HG02943 (cell line): Measurements from ENCODE around the gene ASPHD1.
"Not testable (repeated sequence)": the region's sequence is repeated elsewhere in the genome, so short reads cannot be mapped to it uniquely, and the experiment has no call there.

Experiments used
- ATAC-seq: cut with Tn5 transposase; IDR thresholded peaks from one replicate; pipeline ENCODE4 v1.9.1; 2021; ENCODE audit warnings: mild to moderate bottlenecking, low read depth, moderate library complexity; ENCODE audit not compliant: unreplicated experiment

ASPHD1 gene

GRCh38 chr16:29900102-29900887 is at the start of gene ASPHD1:
ASPHD1 (plus strand) TSS chr16:29900488; CDS start chr16:29900972, 484 bp downstream.
- no peak for ATAC-seq

- no peak for ATAC-seq
Observed at GRCh38 chr16:29850998-29851397, 49.3 kb upstream of the ASPHD1 start.

DNA sequence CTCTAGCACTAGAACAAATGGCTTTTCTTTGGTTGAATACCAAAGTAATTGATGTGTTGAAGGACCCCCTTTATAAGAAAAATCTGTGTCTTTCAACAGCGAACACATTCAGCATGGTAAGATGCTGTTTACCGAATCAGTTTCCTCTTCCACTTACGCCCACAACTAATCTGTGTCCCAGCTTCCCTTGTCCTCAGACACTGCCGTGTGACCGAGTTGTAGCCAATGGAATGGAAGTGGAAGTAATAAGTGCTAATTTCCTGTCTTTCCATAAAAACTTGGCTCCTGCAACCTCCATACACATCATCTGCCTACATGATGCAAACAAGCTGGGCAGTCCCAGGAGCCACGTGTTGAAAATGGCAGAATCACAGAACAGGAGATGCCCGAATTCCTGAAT is 47.6 kb upstream of the ASPHD1 start:
- no peak for ATAC-seq

GRCh38 chr16:29854520-29855100 is 45.7 kb upstream of the ASPHD1 start:
- ATAC-seq: no peak

DNA sequence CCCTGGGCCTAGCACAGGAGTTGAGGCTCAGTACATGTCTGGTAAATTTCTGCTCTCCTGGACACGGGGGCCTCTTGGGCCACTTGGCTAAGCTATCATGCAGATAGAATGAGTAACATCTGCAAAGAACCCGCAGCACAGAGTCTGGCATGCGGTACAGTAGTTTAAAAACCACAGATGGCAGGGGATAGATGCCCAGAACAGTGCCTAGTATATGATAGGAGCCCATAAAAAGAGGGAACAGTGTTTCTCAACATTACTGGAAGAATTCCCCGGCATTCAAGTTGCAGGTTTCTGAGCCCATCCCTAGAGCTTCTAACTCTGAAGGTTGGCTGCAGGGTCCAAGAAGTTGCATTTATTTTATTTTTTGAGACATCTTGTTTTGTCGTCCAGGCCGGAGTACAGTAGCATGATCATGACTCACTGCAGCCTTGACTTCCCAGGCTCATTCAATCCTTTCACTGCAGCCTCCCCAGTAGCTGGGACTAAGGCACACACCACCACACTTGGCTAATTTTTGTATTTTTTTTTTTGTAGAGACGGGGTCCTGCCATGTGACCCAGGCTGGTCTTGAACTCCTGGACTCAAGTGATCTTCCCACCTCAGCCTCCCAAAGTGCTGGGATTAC is 43.0 kb upstream of the ASPHD1 start:
- no peak for ATAC-seq

DNA sequence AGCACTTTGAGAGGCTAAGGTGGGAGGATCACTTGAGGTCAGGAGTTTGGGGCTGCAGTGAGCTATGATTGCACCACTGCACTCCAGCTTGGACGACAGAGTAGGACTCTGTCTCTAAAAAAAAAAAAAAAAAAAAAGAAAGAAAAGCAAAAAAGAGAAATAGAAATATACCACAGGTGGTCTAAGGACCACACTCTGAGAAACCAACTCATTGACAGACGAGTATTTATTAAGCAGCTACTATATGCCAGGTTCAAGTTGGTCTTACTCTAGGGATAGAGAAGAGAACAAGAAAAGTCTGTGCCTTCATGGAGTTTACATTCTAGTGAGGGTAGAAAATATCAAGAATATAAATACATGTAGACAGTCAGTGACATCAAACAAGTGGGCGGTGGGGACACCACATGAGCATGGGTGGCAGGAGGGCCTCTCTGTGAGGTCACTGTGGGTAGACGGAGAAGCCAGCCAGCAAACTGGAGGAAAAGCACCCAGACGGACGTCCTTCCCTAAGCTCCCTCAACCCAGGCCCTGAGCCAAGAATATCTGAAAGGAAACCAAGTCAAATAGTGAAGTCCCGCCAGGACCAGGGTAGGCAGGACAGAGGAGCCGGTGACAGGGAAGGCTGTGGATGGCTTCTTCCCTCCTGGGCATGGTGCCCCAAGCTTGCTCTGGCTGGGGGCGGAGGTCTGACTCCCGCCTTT is 42.0 kb upstream of the ASPHD1 start:
- ATAC-seq: no peak

DNA sequence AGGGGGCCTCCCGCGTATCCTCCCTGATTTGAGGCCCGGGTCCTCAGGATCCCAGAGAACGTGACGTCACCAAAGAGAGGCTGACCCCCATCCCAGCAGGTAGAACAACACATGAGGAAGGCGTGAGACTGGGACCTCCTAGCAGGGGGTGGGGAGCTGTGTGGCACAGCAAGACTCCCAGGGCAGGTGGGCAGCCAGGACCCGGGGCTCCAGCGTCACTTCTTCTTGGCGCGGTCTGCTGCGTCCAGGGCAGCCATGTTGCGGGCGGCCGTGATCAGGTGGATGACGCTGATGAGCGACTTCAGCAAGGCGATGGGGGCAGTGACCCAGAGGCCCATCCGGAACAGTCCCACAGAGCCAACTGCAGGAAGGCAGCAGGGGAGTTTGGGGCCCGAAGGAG is 41.3 kb upstream of the ASPHD1 start:
- ATAC-seq: no peak

DNA sequence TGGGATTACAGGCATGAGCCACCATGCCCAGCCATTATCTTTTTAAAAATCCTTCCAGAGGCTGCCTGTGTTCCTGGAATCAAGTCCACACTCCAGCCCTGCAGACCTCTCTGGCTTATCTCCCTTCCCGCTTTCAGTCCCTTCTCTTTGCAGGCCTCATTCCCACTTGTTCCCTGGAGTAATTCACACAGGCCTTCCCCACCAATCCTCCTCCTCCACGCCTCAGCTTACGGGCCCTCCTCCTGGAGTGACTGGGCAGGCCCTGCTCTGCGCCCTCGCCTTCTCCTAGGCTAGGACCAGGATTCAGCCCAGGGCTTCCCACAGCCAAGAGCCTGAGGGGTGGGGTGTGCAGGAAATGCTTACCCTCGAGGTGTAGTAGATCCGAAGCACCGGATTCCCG is 40.1 kb upstream of the ASPHD1 start:
- no peak for ATAC-seq

- ATAC-seq: no peak
Observed at GRCh38 chr16:29862383-29862883, 37.9 kb upstream of the ASPHD1 start.

DNA sequence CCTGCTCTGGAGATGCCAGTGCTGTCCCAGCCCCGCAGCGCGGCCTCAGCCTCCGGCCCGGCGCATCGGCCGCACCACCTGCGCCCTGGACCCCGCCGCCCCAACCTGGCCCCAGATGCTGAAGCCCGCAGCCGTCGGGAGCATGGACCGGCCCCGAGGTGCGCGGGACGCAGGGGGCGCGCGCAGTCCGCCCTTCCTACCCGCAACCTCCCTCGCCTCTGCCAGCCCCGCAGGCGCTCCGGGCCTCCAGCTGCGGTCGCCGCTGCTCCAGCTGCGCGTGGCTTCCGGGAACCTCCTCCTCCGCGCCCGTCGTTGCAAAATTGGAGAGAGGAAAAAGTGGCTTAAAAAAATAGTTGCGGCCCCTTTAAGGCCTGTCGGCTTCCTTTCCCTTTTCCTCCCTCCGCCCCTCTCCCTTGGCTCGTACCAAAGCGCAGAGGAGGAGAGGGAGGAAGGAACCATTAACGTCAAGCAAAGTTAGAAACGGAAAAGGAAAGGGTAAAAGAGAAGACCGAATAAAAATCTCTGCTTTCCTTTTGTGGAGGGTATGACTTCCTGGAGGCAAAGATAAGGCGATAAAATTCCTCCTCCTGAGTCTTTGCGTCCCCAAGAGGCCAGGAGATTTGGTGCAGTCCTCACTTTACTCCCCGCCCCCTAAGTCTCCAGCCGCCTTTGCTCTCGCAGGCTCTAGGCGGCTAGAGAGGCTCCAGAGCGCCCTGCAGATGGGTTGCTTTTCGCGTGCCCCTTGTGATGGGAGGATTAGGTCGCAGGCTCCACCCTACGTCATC is 37.2 kb upstream of the ASPHD1 start, which contains the start of gene CDIPT:
Gene CDIPT, minus strand, starts transcription at position 343 of the 785 bp plus-strand sequence. CDS start 369 bp downstream, outside the sequence.
- ATAC-seq: peak; percentile 94

- no peak for ATAC-seq
Observed at GRCh38 chr16:29863669-29863984, 36.7 kb upstream of the ASPHD1 start.

GRCh38 chr16:29864205-29864604 is 36.1 kb upstream of the ASPHD1 start:
- ATAC-seq: no peak

DNA sequence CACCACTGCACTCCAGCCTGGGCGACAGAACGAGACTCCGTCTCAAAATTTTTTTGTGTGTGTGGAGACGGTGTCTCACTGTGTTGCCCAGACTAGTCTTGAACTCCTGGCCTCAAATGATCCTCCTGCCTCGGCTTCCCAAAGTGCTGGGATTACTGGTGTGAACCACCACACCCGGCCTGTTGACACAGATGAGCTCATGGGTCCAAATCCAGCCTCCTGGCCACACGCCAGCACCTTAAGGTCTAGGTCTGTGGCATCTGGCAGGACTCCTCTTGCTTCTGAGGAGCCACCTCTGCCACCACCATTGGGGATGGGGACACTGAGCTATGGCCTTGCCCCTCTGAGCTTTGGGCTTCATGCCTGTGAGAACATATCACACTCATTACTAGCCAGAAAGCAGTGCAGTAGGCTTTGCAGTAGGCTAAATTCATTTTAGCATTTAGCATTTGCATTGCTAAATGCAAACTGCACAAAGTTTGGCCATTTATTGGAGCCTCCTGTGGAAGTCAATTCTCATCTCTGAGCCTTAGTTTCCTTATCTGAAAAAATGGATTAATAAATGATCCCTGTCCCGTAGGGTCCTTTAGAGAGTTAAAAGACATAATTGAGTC is 31.8 kb upstream of the ASPHD1 start:
- ATAC-seq: no peak

- not testable (repeated sequence) for ATAC-seq
Observed at GRCh38 chr16:29869067-29869466, 31.2 kb upstream of the ASPHD1 start.

- no peak for ATAC-seq
Observed at GRCh38 chr16:29871822-29872546, 28.3 kb upstream of the ASPHD1 start.

- no peak for ATAC-seq
Observed at GRCh38 chr16:29873319-29873718, 27.0 kb upstream of the ASPHD1 start.

GRCh38 chr16:29875206-29875605 is 25.1 kb upstream of the ASPHD1 start:
- ATAC-seq: no peak

- no peak for ATAC-seq
Observed at GRCh38 chr16:29876217-29876593, 24.1 kb upstream of the ASPHD1 start.

- ATAC-seq: no peak
Observed at GRCh38 chr16:29876594-29877249, 23.6 kb upstream of the ASPHD1 start.
